ENCODE data around the gene GPC6. TPM values are rescaled to one million over a fixed set of nuclear protein-coding genes. Genes with fewer than 3 reads are reported as not detected.

The GPC6 gene
- total and polyA plus RNA-seq, 10 donors, result 0.22 to 9.3 (median 4.5) TPM

DNA sequence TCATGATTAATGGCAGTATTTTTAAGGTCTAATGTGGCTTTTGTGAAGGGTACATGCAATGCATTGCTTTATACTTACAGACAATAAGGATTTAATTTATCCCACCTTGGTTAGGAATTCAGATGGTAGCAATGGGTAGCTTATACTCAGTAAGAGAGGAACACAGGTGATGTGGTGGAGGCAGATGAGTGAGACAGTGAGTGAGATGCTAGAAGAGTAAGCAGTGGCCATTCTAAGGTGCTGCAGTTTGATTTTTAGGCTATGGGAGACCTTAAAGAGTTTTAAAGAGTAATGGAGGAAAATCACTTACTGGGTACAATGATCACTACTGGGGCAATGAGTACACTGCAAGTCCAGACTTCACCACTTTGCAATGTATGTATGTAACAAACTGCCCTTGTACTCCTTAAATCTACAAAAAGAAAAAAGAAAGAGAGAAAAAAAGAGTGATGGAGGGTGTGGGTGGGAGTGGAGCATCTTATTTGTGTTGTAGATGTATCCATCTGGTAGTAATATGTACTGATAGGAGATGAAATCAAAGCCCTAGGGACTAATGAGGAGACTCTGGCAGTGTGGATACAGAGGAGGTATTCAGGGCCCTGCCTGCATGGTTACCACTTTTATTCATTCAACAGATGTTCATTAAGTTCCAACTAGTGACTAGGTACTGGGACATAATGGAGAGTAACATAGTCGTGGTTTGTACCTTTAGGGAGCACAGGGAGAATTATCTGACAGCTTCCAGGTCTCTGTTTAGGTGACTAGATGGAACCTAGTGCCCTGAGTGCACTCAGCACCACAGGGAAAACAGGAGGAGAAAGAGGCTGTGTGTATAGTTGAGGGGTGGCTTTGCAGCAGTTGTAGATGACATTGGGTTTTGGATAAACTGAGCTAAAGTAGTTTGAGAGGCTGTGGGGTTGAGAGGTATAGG lies 99.0 kb downstream of the GPC6 start:
- H3K27me3 ChIP-seq (replicated peaks in 1 of 7), result no peaks in the 10 kb centered on the region
- no peaks in the 10 kb centered on the region for H3K4me1 ChIP-seq
- 52 to 83% (median 74%) methylated on average over 1 of the region's 1 CpG for WGBS, 5 donors
- peaks cover 0 to 7% (median 0%) of the 10 kb centered on the region in 8 donors for H3K9me3 ChIP-seq
- no peak for DNase-seq
- no peaks in the 10 kb centered on the region for H3K36me3 ChIP-seq
- intact Hi-C loops (cut with DNase I; ENCODE audit: low total_unique reads), result no loop called here
- TF ChIP-seq, protein P1, sequence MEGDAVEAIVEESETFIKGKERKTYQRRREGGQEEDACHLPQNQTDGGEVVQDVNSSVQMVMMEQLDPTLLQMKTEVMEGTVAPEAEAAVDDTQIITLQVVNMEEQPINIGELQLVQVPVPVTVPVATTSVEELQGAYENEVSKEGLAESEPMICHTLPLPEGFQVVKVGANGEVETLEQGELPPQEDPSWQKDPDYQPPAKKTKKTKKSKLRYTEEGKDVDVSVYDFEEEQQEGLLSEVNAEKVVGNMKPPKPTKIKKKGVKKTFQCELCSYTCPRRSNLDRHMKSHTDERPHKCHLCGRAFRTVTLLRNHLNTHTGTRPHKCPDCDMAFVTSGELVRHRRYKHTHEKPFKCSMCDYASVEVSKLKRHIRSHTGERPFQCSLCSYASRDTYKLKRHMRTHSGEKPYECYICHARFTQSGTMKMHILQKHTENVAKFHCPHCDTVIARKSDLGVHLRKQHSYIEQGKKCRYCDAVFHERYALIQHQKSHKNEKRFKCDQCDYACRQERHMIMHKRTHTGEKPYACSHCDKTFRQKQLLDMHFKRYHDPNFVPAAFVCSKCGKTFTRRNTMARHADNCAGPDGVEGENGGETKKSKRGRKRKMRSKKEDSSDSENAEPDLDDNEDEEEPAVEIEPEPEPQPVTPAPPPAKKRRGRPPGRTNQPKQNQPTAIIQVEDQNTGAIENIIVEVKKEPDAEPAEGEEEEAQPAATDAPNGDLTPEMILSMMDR (IDR thresholded peaks at IDR 0.05 in 8 of 11, conservative IDR thresholded peaks at IDR 0.05 in 3 of 11), result no peak
- no peak for TF ChIP-seq POLR2AphosphoS5 (IDR thresholded peaks at IDR 0.05)
- no peak for TF ChIP-seq POLR2A (IDR thresholded peaks at IDR 0.05)
- H3K27ac ChIP-seq, result no peak overlapping the region
- no peak overlapping the region for H3K4me3 ChIP-seq

DNA sequence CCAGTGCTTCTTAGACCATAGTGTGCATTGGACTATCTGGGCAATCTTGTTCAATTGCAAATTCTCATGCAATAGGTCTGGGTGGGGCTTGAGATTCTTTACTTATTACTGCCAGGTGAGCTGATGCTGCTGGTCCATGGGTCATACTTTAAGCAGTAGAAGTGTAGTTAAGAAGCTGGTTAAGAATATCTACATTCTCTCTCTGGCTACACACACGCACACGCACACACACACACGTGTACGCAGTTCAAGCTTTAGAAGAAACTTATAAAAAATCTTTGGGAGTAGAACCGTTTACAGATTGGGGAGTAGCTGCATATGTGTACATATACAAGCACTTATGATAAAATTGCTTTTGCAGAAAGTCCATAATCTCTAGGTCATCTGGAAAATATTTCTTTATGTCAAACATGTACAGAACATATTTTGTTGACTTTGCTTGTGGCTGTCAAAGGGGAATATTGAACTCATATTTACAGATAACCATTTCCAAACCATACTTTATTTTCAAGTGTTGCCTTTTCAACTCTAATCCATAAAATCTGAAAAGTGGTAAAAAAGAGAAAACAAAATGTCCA lies 99.7 kb downstream of the GPC6 start:
- Histone ChIP-seq H3K27ac (no peak overlapping the region), H3K4me1 (no peaks in the 10 kb centered on the region), H3K9me3 (peaks cover 0 to 7% (median 0%) of the 10 kb centered on the region in 8 donors), H3K36me3 (no peaks in the 10 kb centered on the region), H3K27me3 (replicated peaks in 1 of 7) (no peaks in the 10 kb centered on the region), H3K4me3 (no peak overlapping the region)
- intact Hi-C loops (cut with DNase I; ENCODE audit: low total_unique reads), result no loop called here
- TF ChIP-seq POLR2AphosphoS5 (IDR thresholded peaks at IDR 0.05) (no peak), POLR2A (IDR thresholded peaks at IDR 0.05) (no peak)
- TF ChIP-seq, protein P1 (IDR thresholded peaks at IDR 0.05 in 8 of 11, conservative IDR thresholded peaks at IDR 0.05 in 3 of 11), result no peak
- 86 to 97% (median 90%) methylated on average over 5 of the region's 5 CpGs for WGBS, 5 donors
- no peak for DNase-seq

DNA sequence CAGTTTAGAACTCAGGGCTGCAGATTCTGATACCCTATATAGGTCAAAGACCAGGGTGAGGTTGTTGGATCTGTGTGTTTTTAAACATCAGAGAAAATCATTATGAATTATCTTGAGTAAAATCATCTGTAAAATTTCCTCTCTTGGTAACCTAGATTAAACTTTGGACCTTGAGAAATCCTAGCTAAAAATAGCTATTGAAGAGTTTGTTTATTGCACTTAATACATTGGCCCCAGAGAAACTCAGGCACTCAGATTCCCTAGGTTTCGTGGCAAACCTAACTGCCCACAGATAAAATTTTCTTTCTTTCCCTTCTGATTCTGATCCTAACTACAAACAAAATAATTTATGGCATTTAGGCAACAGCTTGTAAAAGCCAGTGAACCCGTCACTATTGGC lies 102.3 kb downstream of the GPC6 start:
- WGBS, 5 donors, result 57 to 68% (median 64%) methylated on average over 2 of the region's 2 CpGs
- DNase-seq, result no peak

More for the DNA sequence above, 102.3 kb downstream of the GPC6 start:
- Histone ChIP-seq H3K9me3 (peaks cover 0 to 9% (median 0%) of the 10 kb centered on the region in 8 donors), H3K27ac (no peak overlapping the region), H3K4me3 (no peak overlapping the region), H3K27me3 (replicated peaks in 1 of 7) (no peaks in the 10 kb centered on the region), H3K36me3 (no peaks in the 10 kb centered on the region), H3K4me1 (no peaks in the 10 kb centered on the region)
- TF ChIP-seq POLR2A (IDR thresholded peaks at IDR 0.05) (no peak), POLR2AphosphoS5 (IDR thresholded peaks at IDR 0.05) (no peak)
- TF ChIP-seq, protein P1 (IDR thresholded peaks at IDR 0.05 in 8 of 11, conservative IDR thresholded peaks at IDR 0.05 in 3 of 11), result no peak
- intact Hi-C loops (cut with DNase I; ENCODE audit: low total_unique reads), result no loop called here
